HepG2 (cell line): ENCODE results near the gene WIPF3. TPM values are rescaled to one million over a fixed set of nuclear protein-coding genes. Genes with fewer than 3 reads are reported as not detected.

Experiments used
- ATAC-seq: fragments of 200-7000 bp; cut with Tn5 transposase; 3 replicates; pipeline ENCODE4 v1.9.1; 2020; ENCODE audit warnings: mild to moderate bottlenecking, moderate library complexity
- BruUV-seq: library from RNA; stranded (reverse); fragments of 400-500 nt; replicated peaks from 2 replicates; lab custom pipeline; 2021; lab: Mats Ljungman, UMichigan
- CTCF ChIA-PET: fragments of 300-600 bp; formaldehyde crosslinking; extraction: SDS; loops from one replicate; lab custom pipeline; 2021; ENCODE audit warnings: low total read pairs, inconsistent platforms, low intra/inter-chr PET ratio; lab: Yijun Ruan, JAX
- POLR2A ChIA-PET: fragments of 350-600 bp; sonication (Branson Sonifier 250); formaldehyde crosslinking; loops from one replicate; lab custom pipeline; 2020; ENCODE audit warnings: antibody characterized with exemption, inconsistent platforms; lab: Yijun Ruan, JAX
- DNase-seq: peaks from one replicate; pipeline ENCODE4 v3.0.0-alpha.2; 2015; ENCODE audit warnings: low spot score
- FAIRE-seq: peaks from 3 replicates; lab custom pipeline; 2011; peaks lifted over from hg19 to GRCh38; lab: Jason Lieb, UNC
- H2AFZ ChIP-seq: one replicate; pipeline ENCODE4 v1.6.1; 2011; ENCODE audit warnings: low read length, inconsistent platforms
- H3K27ac ChIP-seq: fragments of 300-600 bp; 3 replicates; pipeline ENCODE4 v1.8.0; 2011; ENCODE audit warnings: mixed run types, mild to moderate bottlenecking, mixed read lengths, low read length, inconsistent platforms; ENCODE audit not compliant: insufficient read depth; ENCODE audit errors: extremely low read length
- H3K27me3 ChIP-seq, 2 experiments: fragments of 200-600 bp in 1 of 2; 2 replicates in 1 of 2; 3 replicates in 1 of 2; pipeline versions ENCODE4 v1.6.0 to v1.8.0; 2011; ENCODE audit warnings: low read length in 2 of 2, mild to moderate bottlenecking in 2 of 2, moderate library complexity in 2 of 2, inconsistent platforms in 1 of 2; ENCODE audit not compliant: insufficient read depth in 2 of 2, control insufficient read depth in 1 of 2
- H3K36me3 ChIP-seq, 2 experiments: fragments of 200-600 bp in 1 of 2; replicated peaks in 1 of 2; 2 replicates in 1 of 2; 3 replicates in 1 of 2; pipeline versions ENCODE4 v1.5.1 to v1.8.0; 2011; ENCODE audit warnings: low read length in 2 of 2, inconsistent platforms in 1 of 2; ENCODE audit not compliant: insufficient read depth in 2 of 2, control insufficient read depth in 1 of 2
- H3K4me1 ChIP-seq: 2 replicates; pipeline ENCODE4 v1.5.1; 2012; ENCODE audit warnings: low read length, inconsistent platforms; ENCODE audit not compliant: insufficient read depth
- H3K4me2 ChIP-seq: 2 replicates; pipeline ENCODE4 v1.6.0; 2011; ENCODE audit warnings: low read depth, low read length, inconsistent platforms
- H3K4me3 ChIP-seq, 3 experiments: fragments of 200-600 bp in 1 of 3; sonication (generic), shearing (Covaris generic) in 1 of 3; replicated peaks in 1 of 3; 2 replicates each; pipeline ENCODE4 v1.5.1; 2011 to 2016; ENCODE audit warnings: low read length in 3 of 3, inconsistent platforms in 2 of 3, low read depth in 2 of 3, mild to moderate bottlenecking in 2 of 3, control low read depth in 1 of 3, mixed read lengths in 1 of 3; ENCODE audit not compliant: insufficient read depth in 1 of 3
- H3K79me2 ChIP-seq: one replicate; pipeline ENCODE4 v1.6.1; 2011; ENCODE audit warnings: low read length, inconsistent platforms; ENCODE audit not compliant: insufficient read depth
- H3K9ac ChIP-seq: 2 replicates; pipeline ENCODE4 v1.6.0; 2011; ENCODE audit warnings: mild to moderate bottlenecking, low read depth, low read length, inconsistent platforms; ENCODE audit not compliant: insufficient read depth
- H3K9me3 ChIP-seq: 2 replicates; pipeline ENCODE4 v1.5.1; 2012; ENCODE audit warnings: mild to moderate bottlenecking, low read length
- H4K20me1 ChIP-seq: 2 replicates; pipeline ENCODE4 v1.6.0; 2011; ENCODE audit warnings: inconsistent platforms, mild to moderate bottlenecking, low read length, moderate library complexity; ENCODE audit not compliant: insufficient read depth
- ATF2 ChIP-seq: sonication (generic); formaldehyde crosslinking; IDR thresholded peaks from 2 replicates; pipeline ENCODE4 v1.4.0; 2020; ENCODE audit warnings: missing genetic modification reagents
- HBP1 ChIP-seq: IDR thresholded peaks from 2 replicates; pipeline ENCODE4 v1.6.1; 2016; ENCODE audit warnings: low read depth, control low read depth
- JUNB ChIP-seq: sonication (generic); formaldehyde crosslinking; IDR thresholded peaks from 2 replicates; pipeline ENCODE4 v1.8.0; 2022; ENCODE audit warnings: missing genetic modification reagents, mild to moderate bottlenecking, borderline replicate concordance
- KDM2A ChIP-seq: sonication (generic); formaldehyde crosslinking; IDR thresholded peaks from 2 replicates; pipeline ENCODE4 v1.4.0; 2020; ENCODE audit warnings: low read depth, missing genetic modification reagents, borderline replicate concordance
- SALL2 ChIP-seq: sonication (generic); formaldehyde crosslinking; IDR thresholded peaks from 2 replicates; pipeline ENCODE4 v1.8.1; 2023; ENCODE audit warnings: mild to moderate bottlenecking, missing genetic modification reagents, inconsistent platforms
- TAF1 ChIP-seq: sonication (generic); formaldehyde crosslinking; IDR thresholded peaks from 2 replicates; pipeline ENCODE4 v1.4.0; 2020; ENCODE audit warnings: missing genetic modification reagents
- ZKSCAN8 ChIP-seq: IDR thresholded peaks from 2 replicates; pipeline ENCODE4 v1.6.1; 2016; ENCODE audit warnings: borderline replicate concordance, missing genetic modification reagents, missing compliant biosample characterization
- ZNF646 ChIP-seq: sonication (generic); formaldehyde crosslinking; IDR thresholded peaks from 2 replicates; pipeline ENCODE4 v1.9.0; 2021; ENCODE audit warnings: mild to moderate bottlenecking, missing genetic modification reagents
- WGBS: methylation state at CpG from one replicate; pipeline ENCODE4 v1.1.6; 2017; ENCODE audit warnings: low lambda C conversion rate; 5-methylcytosine and 5-hydroxymethylcytosine counted together
- in situ Hi-C: cut with HindIII; loops from 2 replicates; pipeline ENCODE4 v1.10.0; 2017; ENCODE audit warnings: low pct_unique_long_range_greater_than_20kb; ENCODE audit not compliant: extremely low pct_ligation_motif_present
- intact Hi-C: fragments of 100-400 bp; cut with micrococcal nuclease; formaldehyde crosslinking; loops from one replicate; pipeline ENCODE4 v1.10.0; 2022; ENCODE audit not compliant: unreplicated experiment
- polyA plus RNA-seq, 8 experiments: library from polyadenylated mRNA; depleted of rRNA in 3 of 8; stranded (reverse) in 7 of 8; unstranded in 1 of 8; fragments of >200 nt; fragmentation: Illumina TruSeq in 4 of 8; extraction: Trizol in 4 of 8; gene quantifications; 2 replicates each; pipeline versions ENCODE4 v1.2.1 to v1.2.3, GENCODE V29; 2011 to 2016; ENCODE audit warnings: low read depth in 4 of 8, missing spikeins in 1 of 8, mixed read lengths in 1 of 8; ENCODE audit not compliant: insufficient read depth in 1 of 8
- total RNA-seq, 5 experiments: library from RNA; depleted of rRNA; stranded (reverse); fragments of >200 nt; fragmentation: Illumina TruSeq; extraction: Trizol; gene quantifications; 2 replicates each; pipeline ENCODE4 v1.2.3, GENCODE V29; 2016; ENCODE audit warnings: low read depth in 1 of 5

WIPF3 gene
- total and polyA plus RNA-seq, 2 of the 13 experiments (the other 11 are each of a cell fraction or from before 2014, with no cell fraction given): 0.03 TPM; not detected in 1

- no peak overlapping the region for H3K4me3 ChIP-seq
- in situ Hi-C loops (no loop called here), intact Hi-C loops (no loop called here)
- no peak overlapping the region for H2AFZ ChIP-seq
- DNase-seq (no peak), FAIRE-seq (no peak)
- WGBS: 13% methylated on average over 10 of the region's 11 CpGs
- no peaks in the 10 kb centered on the region for H3K9me3 ChIP-seq
- H3K9ac ChIP-seq: no peak overlapping the region
- no TSS peak for BruUV-seq
- no peak overlapping the region for H3K27ac ChIP-seq
- POLR2A ChIA-PET: no interaction called here
- H3K27me3 ChIP-seq: peaks cover 3 to 61% of the 10 kb centered on the region in 2 experiments
- H3K4me1 ChIP-seq: peaks cover 19% of the 10 kb centered on the region
- no peak for TF ChIP-seq HBP1 (CRISPR knock-in tag)
- TF ChIP-seq, all 625 proteins: peak for 0
- ATAC-seq: no peak
- no peaks in the 10 kb centered on the region for H3K36me3 ChIP-seq
- H3K79me2 ChIP-seq: no peaks in the 10 kb centered on the region
- CTCF ChIA-PET: no interaction called here
- no peaks in the 10 kb centered on the region for H4K20me1 ChIP-seq
- H3K4me2 ChIP-seq: no peak overlapping the region
These were observed 3.3 kb downstream of the WIPF3 start for GRCh38 chr7:29809533-29810155.

GRCh38 chr7:29810297-29810696 lies 4.0 kb downstream of the WIPF3 start:
- no peaks in the 10 kb centered on the region for H3K36me3 ChIP-seq
- no peaks in the 10 kb centered on the region for H3K79me2 ChIP-seq
- no peak overlapping the region for H3K4me2 ChIP-seq
- in situ Hi-C loops (no loop called here), intact Hi-C loops (no loop called here)
- FAIRE-seq (no peak), ATAC-seq (no peak), DNase-seq (no peak)
- H3K27me3 ChIP-seq: peaks cover 3 to 54% of the 10 kb centered on the region in 2 experiments
- H3K4me3 ChIP-seq: no peak overlapping the region
- no TSS peak for BruUV-seq
- no peak overlapping the region for H2AFZ ChIP-seq
- H4K20me1 ChIP-seq: no peaks in the 10 kb centered on the region
- peaks cover 19% of the 10 kb centered on the region for H3K4me1 ChIP-seq
- CTCF ChIA-PET: no interaction called here
- no peaks in the 10 kb centered on the region for H3K9me3 ChIP-seq
- no peak overlapping the region for H3K27ac ChIP-seq
- H3K9ac ChIP-seq: no peak overlapping the region
- POLR2A ChIA-PET: no interaction called here
- no peak for TF ChIP-seq JUNB (CRISPR knock-in tag)
- no peak for TF ChIP-seq KDM2A (CRISPR knock-in tag)
- no peak for TF ChIP-seq SALL2 (CRISPR knock-in tag)
- TF ChIP-seq ATF2 (CRISPR knock-in tag): no peak
- no peak for TF ChIP-seq TAF1 (CRISPR knock-in tag)
- TF ChIP-seq ZKSCAN8: no peak
- TF ChIP-seq ZNF646 (CRISPR knock-in tag): no peak
